NK-92 treated with Interleukin-12 subunit alpha and Interleukin-12 subunit beta, amount 100 ng/mL, for 24 hours (cell line): ENCODE measurements around the gene SRRM2.

ENCODE experiments used
- DNase-seq: peaks from one replicate; lab custom pipeline; 2025; lab: John Stamatoyannopoulos, UW

SRRM2 gene

DNA sequence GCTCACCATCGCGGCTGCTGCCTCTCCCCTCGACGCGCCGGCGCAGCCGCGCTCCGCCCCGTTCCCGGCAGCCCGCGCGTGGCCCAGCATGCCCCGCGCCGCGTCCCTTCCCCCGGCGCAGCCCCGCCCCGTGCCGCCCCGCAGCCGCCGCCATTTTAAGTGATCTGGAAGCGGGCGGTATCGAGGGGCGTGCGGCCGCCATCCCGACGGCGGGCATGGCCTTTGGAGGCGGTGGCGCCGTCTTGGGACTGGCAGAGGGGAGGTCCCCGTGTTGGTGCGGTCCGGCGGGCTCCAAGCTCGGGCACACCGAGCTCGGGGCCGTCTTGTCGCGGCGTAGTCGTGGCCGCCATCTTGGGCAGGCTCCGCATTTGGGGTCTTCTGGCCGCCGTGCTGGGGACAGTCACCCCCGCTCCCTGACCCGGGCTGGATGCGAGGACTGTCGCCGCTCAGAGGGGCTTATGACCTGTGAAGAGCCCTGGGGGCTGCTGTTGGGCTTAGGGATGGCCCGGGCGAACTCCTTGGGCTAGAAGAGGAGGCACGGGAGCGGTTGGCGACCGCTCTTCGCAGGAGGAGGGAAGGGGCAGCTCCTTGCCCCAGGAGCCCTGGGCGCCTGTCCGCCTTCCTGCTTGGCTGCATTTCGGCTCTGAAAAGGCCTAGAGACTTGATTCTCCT lies 24.9 kb downstream of the SRRM2 start, which contains the start of gene ELOB:
TSS of gene ELOB (minus strand) at position 50 of the 672 bp plus-strand sequence. CDS start at position 9, 41 bp downstream.
- DNase-seq: peak; percentile 85

DNA sequence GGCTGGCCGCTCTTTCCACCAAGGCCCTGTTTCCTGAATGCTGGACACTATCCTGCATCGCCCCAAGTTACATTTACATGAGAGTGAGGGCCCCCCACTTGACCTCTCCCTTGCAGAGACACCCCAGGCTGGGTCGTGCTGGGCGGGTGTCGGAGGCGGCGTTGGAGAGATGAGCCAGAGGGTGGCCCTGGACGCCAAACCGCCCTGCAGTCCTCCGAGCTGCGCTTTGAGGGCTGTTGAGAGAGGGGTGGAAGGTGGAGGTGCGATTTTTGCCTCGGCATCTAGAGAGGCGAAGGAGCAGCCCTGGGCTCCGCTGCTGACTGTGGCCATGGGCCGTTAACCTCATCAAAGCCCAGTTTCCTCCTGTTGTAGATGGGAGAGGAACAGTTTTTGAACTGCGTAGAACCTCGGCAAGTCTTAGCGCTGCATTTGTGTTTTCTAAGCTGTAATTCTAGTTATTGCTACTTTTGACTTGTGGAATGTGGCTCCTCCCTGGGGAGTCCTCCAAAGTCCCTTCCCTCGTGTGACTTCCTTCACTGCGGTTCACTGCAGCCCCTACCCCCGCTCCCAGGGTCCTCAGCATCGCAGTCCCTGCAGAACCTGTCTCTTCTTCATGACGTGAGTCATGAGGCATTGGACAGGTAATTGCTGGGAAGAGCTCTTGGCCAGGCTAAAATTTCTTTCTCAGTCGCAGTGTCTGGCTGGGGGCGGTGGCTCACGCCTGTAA lies 25.6 kb downstream of the SRRM2 start:
- peak; percentile 39 for DNase-seq

DNA sequence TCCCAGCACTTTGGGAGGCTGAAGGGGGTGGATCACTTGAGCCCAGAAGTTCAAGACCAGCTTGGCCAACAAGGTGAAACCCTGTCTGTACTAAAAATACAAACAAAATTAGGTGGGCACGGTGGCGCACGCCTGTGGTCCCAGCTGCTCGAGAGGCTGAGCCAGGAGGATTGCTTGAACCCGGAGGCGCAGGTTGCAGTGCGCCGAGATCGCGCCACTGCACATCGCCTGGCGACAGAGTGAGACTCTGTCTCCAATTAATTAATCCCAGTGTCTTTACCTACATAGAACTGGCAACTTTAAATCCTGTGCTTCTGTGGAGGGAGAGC lies 26.2 kb downstream of the SRRM2 start:
- no peak for DNase-seq

DNA sequence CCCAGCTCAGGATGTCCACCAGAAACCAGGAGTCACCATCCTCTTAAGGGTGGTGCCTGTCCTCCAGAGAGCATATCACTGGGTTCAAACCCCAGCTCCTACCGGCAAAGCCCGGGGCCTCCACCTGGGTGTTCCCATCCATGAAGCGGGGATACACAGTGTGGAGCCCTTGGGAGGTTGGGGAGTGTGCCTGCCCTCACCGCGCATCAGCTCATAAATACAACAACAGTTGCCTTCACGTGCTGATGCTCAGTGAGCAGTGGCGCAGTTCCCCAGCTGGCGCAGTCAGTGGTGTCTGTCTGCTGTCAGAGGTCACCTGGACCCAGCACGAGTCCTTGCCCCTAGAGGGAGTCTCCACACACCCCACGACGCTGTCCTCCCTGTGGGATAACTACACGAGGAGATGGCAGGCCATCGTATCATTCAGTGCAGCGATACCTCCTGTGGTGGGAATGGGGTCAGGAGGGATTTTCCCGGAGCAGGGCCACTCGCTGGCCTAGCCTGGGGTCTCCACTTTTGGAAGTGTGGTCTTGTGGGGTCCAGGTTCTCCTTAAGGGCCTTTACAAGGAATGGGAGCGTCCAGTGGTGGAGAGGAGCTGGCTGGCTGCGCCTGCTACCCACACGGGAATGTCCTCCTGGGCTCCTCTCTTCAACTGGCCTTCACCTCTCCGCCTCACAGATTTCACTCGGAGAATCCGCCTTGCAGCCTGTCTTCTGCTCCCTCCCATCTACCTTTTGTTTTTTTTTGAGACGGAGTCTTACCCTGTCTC lies 26.9 kb downstream of the SRRM2 start:
- no peak for DNase-seq

DNA sequence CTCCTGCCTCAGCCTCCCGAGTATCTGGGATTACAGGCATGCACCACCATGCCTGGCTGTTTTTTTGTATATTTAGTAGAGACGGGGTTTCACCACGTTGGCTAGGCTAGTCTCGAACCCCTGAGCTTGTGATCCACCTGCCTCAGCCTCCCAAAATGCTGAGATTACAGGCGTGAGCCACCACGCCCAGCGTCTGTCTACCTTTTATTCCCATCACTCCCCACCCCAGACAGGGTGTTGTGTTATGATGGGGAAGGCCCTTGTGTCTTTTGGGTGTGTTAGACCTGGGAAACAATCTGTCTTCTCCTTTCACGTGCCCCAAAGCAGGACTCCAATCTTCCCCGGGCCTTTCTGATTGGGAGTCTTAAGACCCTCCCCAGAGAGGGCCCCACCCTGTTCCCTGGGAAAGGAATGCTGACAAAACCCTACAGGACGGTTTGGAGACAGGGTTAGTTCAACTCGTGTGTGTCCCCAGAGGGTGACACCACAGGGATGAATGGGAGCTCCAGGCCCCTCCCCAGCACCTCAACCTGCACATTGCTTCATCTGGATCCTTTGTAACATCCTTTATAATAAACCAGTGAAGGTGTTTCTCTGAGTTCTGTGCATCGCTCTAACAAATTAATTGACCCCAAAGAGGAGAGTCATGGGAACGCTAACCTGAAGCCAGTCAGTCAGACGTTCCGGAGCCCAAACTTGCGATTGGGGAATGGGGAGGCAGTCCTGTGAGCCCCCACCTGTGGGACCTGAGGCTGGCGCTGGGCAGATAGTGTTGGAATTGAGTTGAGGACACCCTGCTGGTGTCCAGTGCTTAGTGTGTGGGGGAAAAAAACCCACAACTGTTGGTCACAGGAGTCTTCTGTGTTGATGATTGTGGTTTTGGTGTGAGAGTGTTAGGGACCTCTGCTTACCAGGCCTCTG lies 27.8 kb downstream of the SRRM2 start:
- DNase-seq: no peak

DNA sequence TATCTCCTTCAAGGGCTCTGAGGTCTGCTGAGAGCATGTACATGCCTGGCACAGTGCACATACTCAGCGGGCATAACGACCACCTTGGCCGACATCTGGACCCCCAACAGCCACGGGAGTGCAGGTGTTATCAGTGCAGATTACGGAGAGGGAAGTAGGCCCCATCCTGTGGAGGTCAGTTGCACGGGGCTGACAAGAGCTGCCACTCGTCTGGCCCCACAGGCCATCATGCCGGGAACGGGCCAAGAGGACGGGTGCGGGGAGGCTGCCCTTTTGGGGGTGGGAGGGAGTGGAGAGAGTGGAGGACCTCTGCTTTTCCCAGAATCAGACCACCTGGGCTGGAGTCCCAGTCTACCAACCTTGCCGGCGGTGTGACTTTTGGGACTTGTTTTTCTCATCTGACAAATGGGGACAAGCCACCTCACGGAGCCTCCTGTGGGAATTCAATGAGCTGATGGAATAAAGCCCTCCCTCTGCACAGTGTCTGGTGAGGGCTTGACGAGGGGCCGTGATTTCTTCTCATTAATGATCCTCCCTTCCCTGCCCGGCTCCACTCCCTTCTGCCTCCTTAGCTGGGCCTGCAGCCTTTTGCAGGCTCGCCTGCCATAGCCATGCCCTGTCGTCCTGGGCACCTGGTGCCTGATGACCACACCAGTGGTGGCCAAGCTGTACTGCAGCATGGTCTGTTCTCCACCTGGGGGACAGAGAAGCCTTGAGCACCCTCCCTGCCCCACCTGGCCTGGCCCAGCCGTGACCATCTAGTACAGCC lies 30.3 kb downstream of the SRRM2 start:
- no peak for DNase-seq

DNA sequence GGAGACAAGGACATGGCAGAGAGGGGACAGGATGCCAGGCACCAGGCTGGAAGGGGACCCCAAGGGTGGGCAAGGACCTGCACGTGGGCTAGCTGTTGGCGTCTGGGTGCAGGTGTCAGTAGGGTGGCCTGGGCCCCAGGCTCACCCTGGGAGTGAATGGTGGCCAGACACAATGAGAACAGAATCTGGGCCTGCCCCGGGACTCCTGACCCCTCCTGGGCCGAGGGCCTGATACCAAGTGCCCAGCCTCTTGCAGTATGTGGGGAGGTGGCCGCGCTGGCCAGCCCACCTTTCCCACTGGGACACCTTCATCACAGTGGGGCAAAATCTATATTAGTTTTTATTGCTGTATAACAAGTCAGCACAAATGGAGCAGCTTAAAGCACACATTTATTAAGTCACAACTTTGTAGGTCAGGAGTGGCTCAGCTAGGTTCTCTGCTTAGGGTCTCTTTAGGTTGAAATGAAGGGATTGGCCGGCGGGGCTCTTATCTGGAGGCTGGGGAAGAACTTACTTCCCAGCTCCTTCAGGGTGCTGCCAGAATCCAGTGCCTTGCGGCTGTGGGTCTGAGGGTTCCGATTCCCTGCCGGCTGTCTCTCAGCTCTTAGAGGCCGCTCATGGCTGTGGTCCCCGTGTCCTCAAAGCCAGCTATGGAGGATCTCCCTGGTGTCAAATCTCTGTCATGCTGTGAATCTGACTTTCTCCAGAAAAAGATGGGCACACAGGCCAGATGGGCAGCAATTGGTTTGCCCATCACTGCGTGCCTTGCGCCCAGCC lies 31.3 kb downstream of the SRRM2 start:
- no peak for DNase-seq

DNA sequence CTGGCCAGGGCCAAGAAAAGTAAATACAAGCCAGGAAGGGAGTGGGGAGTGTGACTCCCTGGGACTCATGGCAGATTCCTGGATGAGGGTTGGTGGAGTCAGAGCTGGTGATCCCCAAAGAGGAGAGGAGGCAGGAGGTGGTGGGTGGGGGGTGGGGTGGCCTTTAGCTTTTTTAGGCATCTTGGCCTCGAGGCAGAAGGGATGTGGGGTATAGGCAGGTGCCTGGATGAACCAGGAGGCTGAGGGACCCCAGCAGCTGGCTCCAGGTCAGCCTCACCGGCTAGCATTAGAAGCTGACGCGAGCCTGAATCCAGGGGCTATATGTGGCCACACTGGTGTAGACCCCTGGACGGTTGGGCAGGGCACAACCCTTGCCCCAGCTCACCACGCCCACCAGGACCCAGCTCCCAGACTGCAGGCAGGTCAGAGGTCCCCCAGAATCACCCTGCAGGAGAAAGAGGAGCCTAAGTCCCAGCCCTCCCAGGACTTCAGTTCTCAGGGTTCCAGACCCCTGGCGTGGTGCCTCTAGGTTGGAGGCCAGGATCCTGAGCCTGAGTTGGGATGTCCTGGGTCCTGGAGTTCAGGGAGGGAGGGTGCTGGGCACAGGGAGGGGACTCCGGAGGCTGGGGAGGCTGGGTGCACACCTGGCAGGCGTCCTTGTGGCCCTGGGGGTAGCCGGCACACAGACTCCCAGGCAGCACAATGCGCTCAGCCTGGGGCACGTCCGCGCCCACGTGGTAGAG lies 32.1 kb downstream of the SRRM2 start:
- no peak for DNase-seq

DNA sequence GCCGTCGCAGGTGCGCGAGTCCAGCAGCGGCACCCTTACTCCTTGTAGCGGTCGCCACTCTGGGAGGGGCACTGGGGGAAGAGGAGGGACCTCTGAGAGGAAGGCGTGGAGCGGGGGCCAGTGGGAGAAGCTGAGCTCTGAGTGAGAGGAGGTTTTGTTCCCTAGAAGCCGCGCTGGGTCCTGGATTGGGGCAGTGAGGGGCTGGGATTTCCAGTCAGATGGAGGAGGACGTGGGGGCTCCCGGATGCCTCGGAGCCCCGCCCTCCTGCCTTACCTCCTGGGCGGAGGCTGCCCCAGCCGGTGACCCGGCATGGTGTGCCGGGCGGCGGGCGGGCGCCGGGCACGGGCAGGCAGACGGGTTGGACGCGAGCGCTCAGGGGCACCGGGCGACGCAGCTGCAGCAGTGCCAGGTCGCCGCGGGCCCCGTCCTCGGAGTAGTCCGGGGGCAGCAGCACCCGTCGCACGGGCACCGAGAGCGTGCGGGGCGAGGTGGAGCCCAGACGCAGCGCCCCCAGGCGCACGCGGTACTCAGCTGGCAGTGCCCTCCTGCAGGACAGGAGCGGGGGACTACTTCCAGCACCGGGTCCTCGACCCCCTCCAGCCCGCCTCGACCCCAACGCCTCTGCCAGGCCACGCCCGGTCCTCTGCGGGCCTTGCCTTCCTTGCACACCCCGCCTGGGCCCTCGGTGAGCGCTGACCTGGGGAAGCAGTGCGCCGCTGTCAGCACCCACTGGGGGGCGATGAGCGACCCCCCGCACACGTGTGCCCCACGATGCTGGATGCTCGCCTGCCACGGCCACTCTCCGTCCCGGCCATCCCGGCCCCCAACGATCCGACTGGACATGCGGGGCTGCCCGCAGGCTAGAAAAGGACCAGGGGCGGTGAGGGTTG lies 32.9 kb downstream of the SRRM2 start:
- no peak for DNase-seq

DNA sequence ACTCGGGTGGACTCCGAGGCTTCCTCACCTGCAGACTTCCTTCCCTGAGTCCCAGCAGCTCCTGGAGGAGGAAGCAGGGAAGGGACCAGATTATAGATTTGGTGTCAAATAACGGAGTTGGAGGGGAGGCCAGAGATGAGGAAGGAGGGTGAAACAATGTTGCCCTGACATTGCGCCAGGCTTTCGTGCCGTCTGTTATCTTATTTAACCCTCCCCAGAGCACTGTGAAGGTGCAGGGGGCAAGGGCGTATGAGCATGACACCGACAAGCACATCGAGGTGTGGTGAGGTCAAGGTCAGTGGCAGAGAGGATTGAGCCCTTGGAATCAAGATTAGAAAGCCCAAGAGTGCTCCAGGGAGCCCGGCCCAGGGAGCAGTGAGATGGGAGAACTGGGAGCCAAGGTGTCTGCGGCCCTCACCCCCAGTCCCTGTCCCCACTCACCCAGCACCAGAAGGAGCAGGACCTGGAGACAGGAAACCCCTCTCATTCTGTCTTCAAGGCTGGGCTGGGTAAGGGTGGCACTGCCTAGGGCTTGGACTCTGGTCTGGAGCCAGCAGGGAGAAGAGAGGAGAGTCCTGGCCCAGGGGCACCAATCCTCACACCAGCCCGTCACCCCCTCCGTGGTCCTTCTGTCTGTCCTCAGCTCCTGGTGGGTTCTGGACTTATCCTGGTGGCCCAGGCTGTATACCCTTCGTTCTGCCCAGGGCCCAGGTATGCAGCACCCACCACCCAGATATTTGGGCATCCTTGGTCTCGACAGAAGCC lies 33.8 kb downstream of the SRRM2 start:
- no peak for DNase-seq

DNA sequence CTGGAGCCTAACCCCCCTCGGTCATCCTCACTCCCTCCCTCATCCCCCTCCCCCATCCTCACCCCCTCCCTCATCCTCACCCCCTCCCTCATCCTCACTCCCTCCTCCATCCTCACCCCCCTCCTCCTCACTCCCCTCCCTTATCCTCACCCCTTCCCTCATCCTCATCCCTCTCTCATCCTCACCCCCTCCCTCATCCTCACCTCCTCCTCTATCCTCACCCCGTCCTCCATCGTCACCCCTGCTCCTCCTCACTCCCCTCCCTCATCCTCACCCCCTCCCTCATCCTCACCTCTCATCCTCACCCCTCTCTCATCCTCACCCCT lies 34.4 kb downstream of the SRRM2 start:
- DNase-seq: no peak

DNA sequence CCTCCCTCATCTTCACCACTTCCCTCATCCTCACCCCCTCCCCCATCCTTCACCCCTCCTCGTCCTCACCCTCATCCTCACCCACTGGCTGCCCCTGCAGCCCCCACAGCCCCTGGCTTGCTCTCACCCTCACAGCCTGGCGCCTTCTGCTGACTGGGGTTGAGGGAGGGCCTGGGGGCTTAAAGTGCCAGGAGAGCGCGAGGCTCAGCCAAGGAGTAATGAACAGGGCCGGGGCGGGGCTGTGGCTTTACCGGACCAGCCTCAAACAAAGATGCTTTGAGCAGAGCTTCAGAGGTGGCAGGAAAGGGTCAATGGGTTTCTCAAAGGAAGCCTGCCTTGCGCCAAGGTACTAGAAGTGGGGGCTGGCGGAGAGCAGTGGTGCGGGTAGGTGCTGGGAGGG lies 35.0 kb downstream of the SRRM2 start, which contains the start of gene PRSS33:
TSS of gene PRSS33 (minus strand) at position 155 of the 400 bp plus-strand sequence. CDS start 1,013 bp downstream, outside the sequence.
- no peak for DNase-seq

DNA sequence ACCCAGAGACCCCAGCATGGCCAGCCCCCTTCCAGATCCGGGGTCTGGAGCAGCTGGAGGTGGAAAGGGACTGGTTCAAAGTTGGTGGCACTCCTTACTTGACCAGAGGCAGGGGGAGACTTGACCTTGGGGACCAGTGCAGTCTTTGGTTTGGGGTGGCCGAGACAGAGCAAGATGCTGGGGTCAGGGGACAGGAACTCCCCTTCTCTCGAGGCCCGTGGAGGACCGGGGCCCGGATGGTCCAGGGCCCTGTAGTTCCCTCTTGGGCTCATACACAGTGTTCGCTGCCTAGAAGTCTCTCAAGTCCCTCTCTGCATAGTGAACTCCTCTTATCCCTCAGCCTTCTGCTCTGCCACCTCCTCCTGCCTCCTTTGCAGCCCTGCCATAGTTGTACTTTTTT lies 35.5 kb downstream of the SRRM2 start:
- DNase-seq: no peak

DNA sequence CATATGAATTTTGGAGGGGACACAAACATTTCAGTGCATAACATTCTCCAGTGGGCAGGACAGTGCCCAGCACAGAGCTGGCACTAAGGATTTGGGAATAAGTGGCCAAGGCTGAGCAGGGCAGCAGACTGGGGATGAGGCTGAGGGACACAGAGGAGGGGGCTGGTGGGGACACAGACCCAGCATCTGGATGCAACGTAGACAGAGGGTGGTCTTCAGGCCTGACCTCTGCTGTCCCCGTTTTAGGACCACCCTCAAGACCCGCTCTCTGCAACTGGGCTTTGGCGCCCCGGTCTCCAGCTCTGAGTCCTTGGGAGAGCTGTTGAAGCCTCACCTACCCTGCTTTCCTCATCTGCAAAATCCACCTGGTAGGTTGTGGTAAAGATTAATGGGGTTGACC lies 38.2 kb downstream of the SRRM2 start:
- no peak for DNase-seq

DNA sequence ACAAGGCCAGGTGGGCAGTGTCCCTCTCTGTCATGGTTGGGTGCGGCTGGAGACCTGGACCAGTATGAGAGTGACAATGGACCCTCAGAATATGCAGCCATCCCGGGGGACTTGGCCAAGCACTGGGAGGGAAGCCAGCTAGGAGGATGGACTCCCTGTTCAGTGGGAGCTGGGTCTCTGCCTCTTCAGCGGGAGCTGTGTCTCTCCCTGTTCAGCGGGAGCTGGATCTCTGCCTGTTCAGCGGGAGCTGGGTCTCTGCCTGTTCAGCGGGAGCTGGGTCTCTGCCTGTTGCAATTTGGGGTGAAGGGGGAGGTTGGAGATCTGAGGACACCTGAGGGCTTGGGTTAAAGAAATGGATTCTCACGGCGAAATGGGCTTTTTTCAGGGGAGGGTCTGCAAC lies 38.7 kb downstream of the SRRM2 start:
- no peak for DNase-seq

DNA sequence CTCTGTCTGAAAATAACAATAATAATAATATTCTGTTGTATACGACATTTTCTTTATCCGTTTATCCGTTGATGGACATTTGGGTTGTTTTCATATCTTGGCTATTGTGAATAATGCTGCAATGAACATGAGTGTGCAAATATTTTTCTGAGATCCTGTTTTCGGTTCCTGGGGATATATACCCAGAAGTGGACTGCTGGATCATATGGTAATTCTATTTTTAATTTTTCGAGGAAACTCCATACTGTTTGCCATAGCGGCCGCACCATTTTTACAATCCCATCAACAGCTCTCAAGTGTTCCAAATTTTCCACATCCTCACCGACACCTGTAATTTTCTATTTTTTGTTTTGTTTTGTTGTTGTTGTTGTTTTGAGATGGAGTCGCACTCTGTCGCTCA lies 40.5 kb downstream of the SRRM2 start:
- no peak for DNase-seq

DNA sequence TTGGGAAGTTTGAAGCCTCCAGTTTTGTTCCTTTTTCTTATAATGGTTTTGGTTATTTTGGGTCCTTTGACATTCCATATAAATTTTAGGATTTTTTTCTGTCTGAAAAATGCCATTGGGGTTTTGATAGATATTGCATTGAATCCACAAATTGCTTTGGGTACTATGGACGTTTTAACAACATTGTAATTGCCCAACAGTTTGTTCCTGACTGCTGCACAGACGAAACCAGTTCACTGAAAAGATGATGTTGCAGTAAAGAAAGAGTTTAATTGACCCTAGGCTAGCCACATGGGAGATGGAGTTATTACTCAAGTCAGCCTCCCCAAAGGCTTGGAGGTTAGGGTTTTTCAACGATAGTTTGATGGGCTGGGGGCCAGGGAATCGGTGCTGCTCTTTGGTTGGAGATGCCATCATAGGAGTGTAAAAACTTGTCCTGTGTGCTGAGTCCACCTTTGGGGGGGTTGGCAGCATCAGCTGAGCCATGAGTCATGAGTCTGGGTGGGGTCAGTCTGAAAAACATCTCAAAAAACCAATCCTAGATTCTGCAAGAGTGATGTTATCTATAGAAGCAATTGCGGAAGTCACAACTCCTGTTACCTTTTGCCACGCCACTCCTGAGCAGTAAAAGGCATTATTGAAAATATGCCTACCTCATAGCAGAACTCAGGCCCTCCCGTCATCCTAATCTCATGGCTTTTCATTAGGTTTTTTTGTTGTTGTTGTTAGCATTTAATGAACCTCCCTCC lies 43.1 kb downstream of the SRRM2 start:
- no peak for DNase-seq
